ENCODE results near the gene PKIB. TPM values are rescaled to one million over a fixed set of nuclear protein-coding genes. Genes with fewer than 3 reads are reported as not detected.

PKIB gene
- polyA plus RNA-seq, 2 of the 4 experiments (the other 2 are of a cell fraction), result 0.37 to 1.5 TPM

GRCh38 chr6:122696079-122696478, 85.9 kb downstream of the PKIB start:
- 11% methylated on average over 2 of the region's 2 CpGs for whole genome bisulfite sequencing (ENCODE audit: missing lambda C conversion rate)
- Histone ChIP-seq H3K4me3 (no peak overlapping the region), H3K4me2 (no peak overlapping the region), H3K27ac (no peak overlapping the region), H3K9me3 (no peaks in the 10 kb centered on the region), H3K4me1 (no peaks in the 10 kb centered on the region)
- ATAC-seq (no peak), DNase-seq (ENCODE audit: low read depth in 1 of 2, low spot score in 1 of 2) (no peak), FAIRE-seq (no peak)
- ChIA-PET POLR2A (interaction anchor here (1.0 kb wide), 1 partner anchor 93 kb away, joined by 4 read pairs; the partner anchor contains the start of gene SMPDL3A), CTCF (interaction anchor here (1.4 kb wide), 1 partner anchor 31 kb away, joined by 4 read pairs; no protein-coding TSS in a partner anchor)
- TF ChIP-seq CHD2 (IDR thresholded peaks at IDR 0.05; ENCODE audit: low read length, partially characterized antibody) (no peak), FOSL2 (IDR thresholded peaks at IDR 0.05) (no peak), FOSL2 (CRISPR knock-in tag; IDR thresholded peaks at IDR 0.05) (no peak), ATOH8 (CRISPR knock-in tag; IDR thresholded peaks at IDR 0.05; ENCODE audit: low read depth) (no peak), POLR2AphosphoS2 (conservative IDR thresholded peaks at IDR 0.05; ENCODE audit: low read length) (no peak), MAZ (IDR thresholded peaks at IDR 0.05; ENCODE audit: borderline replicate concordance, low read depth, low read length) (no peak), ESRRA (IDR thresholded peaks at IDR 0.05; ENCODE audit: borderline replicate concordance, low read length) (no peak), CTCF (IDR thresholded peaks at IDR 0.05) (no peak), PHF8 (IDR thresholded peaks at IDR 0.05; ENCODE audit: borderline replicate concordance, low read depth) (no peak), MYC (IDR thresholded peaks at IDR 0.05; ENCODE audit: borderline replicate concordance, low read length) (no peak), HMGXB4 (CRISPR knock-in tag; IDR thresholded peaks at IDR 0.05; ENCODE audit: borderline replicate concordance) (no peak), NFE2L2 (conservative IDR thresholded peaks at IDR 0.05; ENCODE audit: low read length) (no peak), GATA3 (IDR thresholded peaks at IDR 0.05; ENCODE audit: borderline replicate concordance) (no peak), HES2 (IDR thresholded peaks at IDR 0.05) (no peak), HDAC2 (IDR thresholded peaks at IDR 0.05) (no peak)

GRCh38 chr6:122696853-122697252, 86.6 kb downstream of the PKIB start:
- DNase-seq (ENCODE audit: low read depth in 1 of 2, low spot score in 1 of 2) (peak in 1 of 2 experiments; percentile 21), FAIRE-seq (no peak), ATAC-seq (peak in 1 of 2 experiments; percentile 50; a peak in 1 of 6 replicates)
- TF ChIP-seq JUNB (IDR thresholded peaks at IDR 0.05) (peak; percentile 24; the same call in 1 of the 2 replicates), HMGXB4 (CRISPR knock-in tag; IDR thresholded peaks at IDR 0.05; ENCODE audit: borderline replicate concordance) (no peak)
- ChIA-PET CTCF (no interaction called here), POLR2A (interaction anchor here (1.0 kb wide), 1 partner anchor 92 kb away, joined by 4 read pairs; the partner anchor contains the start of gene SMPDL3A)
- Histone ChIP-seq H3K27ac (no peak overlapping the region), H3K4me1 (no peaks in the 10 kb centered on the region), H3K4me2 (no peak overlapping the region), H3K9me3 (no peaks in the 10 kb centered on the region), H3K4me3 (no peak overlapping the region)

- WGBS (ENCODE audit: missing lambda C conversion rate), result 0% methylated on average over 1 of the region's 1 CpG
- H3K4me2 ChIP-seq, result no peak overlapping the region
- no peaks in the 10 kb centered on the region for H3K9me3 ChIP-seq
- no peak for DNase-seq (ENCODE audit: low read depth in 1 of 2, low spot score in 1 of 2)
- no peak overlapping the region for H3K4me3 ChIP-seq
- H3K27ac ChIP-seq, result no peak overlapping the region
- ChIA-PET CTCF (no interaction called here), POLR2A (no interaction called here)
- no peak for FAIRE-seq
- no peak for ATAC-seq
- no peaks in the 10 kb centered on the region for H3K4me1 ChIP-seq
- TF ChIP-seq CTCF (IDR thresholded peaks at IDR 0.05) (no peak), RAD21 (conservative IDR thresholded peaks at IDR 0.05 in 1 of 2, IDR thresholded peaks at IDR 0.05 in 1 of 2) (no peak), ZNF302 (CRISPR knock-in tag; IDR thresholded peaks at IDR 0.05) (no peak), BCL3 (IDR thresholded peaks at IDR 0.05) (no peak), BHLHE40 (IDR thresholded peaks at IDR 0.05; ENCODE audit: low read depth, low read length) (no peak), ELK1 (IDR thresholded peaks at IDR 0.05; ENCODE audit: low read depth, low read length) (no peak), KDM1A (IDR thresholded peaks at IDR 0.05; ENCODE audit: low read depth) (no peak)
Observed at GRCh38 chr6:122697458-122697857, 87.3 kb downstream of the PKIB start.

All from A549 (cell line).